Measurements from ENCODE around the gene KRTAP10-5. TPM values are rescaled to one million over a fixed set of nuclear protein-coding genes. Genes with fewer than 3 reads are reported as not detected.
A peak's percentile ranks its signal among the peaks of the same experiment; 100 is the strongest.

The KRTAP10-5 gene
- total RNA-seq, 1 experiment from 2014 or later = not detected

- Histone ChIP-seq H3K27me3 (ENCODE audit: control insufficient read depth, insufficient read depth, low read length) (no peaks in the 10 kb centered on the region), H3K36me3 (replicated peaks; ENCODE audit: control insufficient read depth, insufficient read depth, low read length) (no peaks in the 10 kb centered on the region), H3K4me3 (ENCODE audit: insufficient read depth, low read depth, low read length) (no peak overlapping the region)
- DNase-seq = peak; percentile 25
Measured at GRCh38 chr21:44544566-44544965, 35.8 kb downstream of the KRTAP10-5 start.

- H3K4me3 ChIP-seq (ENCODE audit: insufficient read depth, low read depth, low read length) = no peak overlapping the region
- peak; percentile 6 for DNase-seq
- H3K27me3 ChIP-seq (ENCODE audit: control insufficient read depth, insufficient read depth, low read length) = no peaks in the 10 kb centered on the region
- H3K36me3 ChIP-seq (replicated peaks; ENCODE audit: control insufficient read depth, insufficient read depth, low read length) = no peaks in the 10 kb centered on the region
Measured at GRCh38 chr21:44542716-44543115, 37.7 kb downstream of the KRTAP10-5 start.

- DNase-seq = peak; percentile 22
- Histone ChIP-seq H3K27me3 (ENCODE audit: control insufficient read depth, insufficient read depth, low read length) (no peaks in the 10 kb centered on the region), H3K4me3 (ENCODE audit: insufficient read depth, low read depth, low read length) (no peak overlapping the region), H3K36me3 (replicated peaks; ENCODE audit: control insufficient read depth, insufficient read depth, low read length) (no peaks in the 10 kb centered on the region)
Measured at GRCh38 chr21:44540741-44541288, 39.6 kb downstream of the KRTAP10-5 start.

- H3K27me3 ChIP-seq (ENCODE audit: control insufficient read depth, insufficient read depth, low read length) = no peaks in the 10 kb centered on the region
- H3K4me3 ChIP-seq (ENCODE audit: insufficient read depth, low read depth, low read length) = no peak within 1 kb of the TSS
- no peaks in the 10 kb centered on the region for H3K36me3 ChIP-seq (replicated peaks; ENCODE audit: control insufficient read depth, insufficient read depth, low read length)
- DNase-seq = peak; percentile 41
Measured at GRCh38 chr21:44539991-44540666, 40.3 kb downstream of the KRTAP10-5 start, which contains the start of gene KRTAP10-1. Gene KRTAP10-1 (minus strand): TSS chr21:44540195. CDS start chr21:44540150, 45 bp downstream.

GRCh38 chr21:44539046-44539445, 41.4 kb downstream of the KRTAP10-5 start:
- no peak overlapping the region for H3K4me3 ChIP-seq (ENCODE audit: insufficient read depth, low read depth, low read length)
- no peaks in the 10 kb centered on the region for H3K27me3 ChIP-seq (ENCODE audit: control insufficient read depth, insufficient read depth, low read length)
- peak; percentile 8 for DNase-seq
- no peaks in the 10 kb centered on the region for H3K36me3 ChIP-seq (replicated peaks; ENCODE audit: control insufficient read depth, insufficient read depth, low read length)

- no peak overlapping the region for H3K4me3 ChIP-seq (ENCODE audit: insufficient read depth, low read depth, low read length)
- DNase-seq = peak; percentile 60
- H3K36me3 ChIP-seq (replicated peaks; ENCODE audit: control insufficient read depth, insufficient read depth, low read length) = no peaks in the 10 kb centered on the region
- H3K27me3 ChIP-seq (ENCODE audit: control insufficient read depth, insufficient read depth, low read length) = no peaks in the 10 kb centered on the region
Measured at GRCh38 chr21:44537930-44538911, 42.2 kb downstream of the KRTAP10-5 start.

- Histone ChIP-seq H3K36me3 (replicated peaks; ENCODE audit: control insufficient read depth, insufficient read depth, low read length) (no peaks in the 10 kb centered on the region), H3K27me3 (ENCODE audit: control insufficient read depth, insufficient read depth, low read length) (no peaks in the 10 kb centered on the region), H3K4me3 (ENCODE audit: insufficient read depth, low read depth, low read length) (no peak overlapping the region)
- DNase-seq = peak; percentile 65
Measured at GRCh38 chr21:44535963-44536362, 44.4 kb downstream of the KRTAP10-5 start.

GRCh38 chr21:44534688-44535087, 45.7 kb downstream of the KRTAP10-5 start:
- Histone ChIP-seq H3K27me3 (ENCODE audit: control insufficient read depth, insufficient read depth, low read length) (no peaks in the 10 kb centered on the region), H3K4me3 (ENCODE audit: insufficient read depth, low read depth, low read length) (no peak overlapping the region), H3K36me3 (replicated peaks; ENCODE audit: control insufficient read depth, insufficient read depth, low read length) (no peaks in the 10 kb centered on the region)
- DNase-seq = no peak

GRCh38 chr21:44533891-44534627, 46.3 kb downstream of the KRTAP10-5 start:
- no peaks in the 10 kb centered on the region for H3K27me3 ChIP-seq (ENCODE audit: control insufficient read depth, insufficient read depth, low read length)
- no peaks in the 10 kb centered on the region for H3K36me3 ChIP-seq (replicated peaks; ENCODE audit: control insufficient read depth, insufficient read depth, low read length)
- DNase-seq = peak; percentile 95
- no peak overlapping the region for H3K4me3 ChIP-seq (ENCODE audit: insufficient read depth, low read depth, low read length)

- Histone ChIP-seq H3K36me3 (replicated peaks; ENCODE audit: control insufficient read depth, insufficient read depth, low read length) (no peaks in the 10 kb centered on the region), H3K27me3 (ENCODE audit: control insufficient read depth, insufficient read depth, low read length) (no peaks in the 10 kb centered on the region)
- peak; percentile 57 for DNase-seq
Measured at GRCh38 chr21:44533121-44533890, 47.1 kb downstream of the KRTAP10-5 start.

GRCh38 chr21:44532712-44533111, 47.7 kb downstream of the KRTAP10-5 start:
- DNase-seq = peak; percentile 68
- H3K4me3 ChIP-seq (ENCODE audit: insufficient read depth, low read depth, low read length) = no peak overlapping the region
- H3K36me3 ChIP-seq (replicated peaks; ENCODE audit: control insufficient read depth, insufficient read depth, low read length) = no peaks in the 10 kb centered on the region
- no peaks in the 10 kb centered on the region for H3K27me3 ChIP-seq (ENCODE audit: control insufficient read depth, insufficient read depth, low read length)

More at GRCh38 chr21:44533121-44533890, 47.1 kb downstream of the KRTAP10-5 start:
- no peak overlapping the region for H3K4me3 ChIP-seq (ENCODE audit: insufficient read depth, low read depth, low read length)

- no peaks in the 10 kb centered on the region for H3K36me3 ChIP-seq (replicated peaks; ENCODE audit: control insufficient read depth, insufficient read depth, low read length)
- H3K4me3 ChIP-seq (ENCODE audit: insufficient read depth, low read depth, low read length) = no peak overlapping the region
- DNase-seq = peak; percentile 39
- H3K27me3 ChIP-seq (ENCODE audit: control insufficient read depth, insufficient read depth, low read length) = no peaks in the 10 kb centered on the region
Measured at GRCh38 chr21:44531606-44532564, 48.5 kb downstream of the KRTAP10-5 start.
